GM12878 (cell line): ENCODE data around the gene FSTL4. TPM values are rescaled to one million over a fixed set of nuclear protein-coding genes. Genes with fewer than 3 reads are reported as not detected.

Source experiments
- ATAC-seq: fragments of 200-7000 bp; cut with Tn5 transposase; 3 replicates; pipeline ENCODE4 v1.9.1; 2020; ENCODE audit warnings: mild to moderate bottlenecking, moderate library complexity
- BruUV-seq: library from RNA; stranded (reverse); fragments of 400-500 nt; replicated peaks from 2 replicates; lab custom pipeline; 2021; lab: Mats Ljungman, UMichigan
- CTCF ChIA-PET: fragments of 300-600 bp; sonication (Branson Sonifier 250); formaldehyde crosslinking; extraction: SDS; loops from one replicate; lab custom pipeline; 2021; ENCODE audit warnings: inconsistent platforms; lab: Yijun Ruan, JAX
- POLR2A ChIA-PET: fragments of 350-600 bp; formaldehyde crosslinking; extraction: SDS; loops from one replicate; lab custom pipeline; 2021; ENCODE audit warnings: inconsistent platforms; lab: Charles Lee
- RAD21 ChIA-PET: fragments of 300-600 bp; sonication (Branson Sonifier 250); formaldehyde crosslinking; loops from one replicate; lab custom pipeline; 2023; ENCODE audit warnings: antibody characterized with exemption; ENCODE audit not compliant: unreplicated experiment; lab: Charles Lee
- SMC1A ChIA-PET: fragments of 300-600 bp; sonication (Branson Sonifier 250); formaldehyde crosslinking; loops from one replicate; lab custom pipeline; 2023; ENCODE audit not compliant: unreplicated experiment, uncharacterized antibody; lab: Charles Lee
- DNase-seq: peaks from one replicate; pipeline ENCODE4 v3.0.0-alpha.2; 2011; ENCODE audit warnings: low read depth, low spot score
- FAIRE-seq: peaks from 3 replicates; lab custom pipeline; 2011; peaks lifted over from hg19 to GRCh38; lab: Jason Lieb, UNC
- H2AFZ ChIP-seq: 2 replicates; pipeline ENCODE4 v1.6.0; 2011; ENCODE audit warnings: low read depth, low read length, control low read depth; ENCODE audit not compliant: control insufficient read depth
- H3K27ac ChIP-seq: 2 replicates; pipeline ENCODE4 v1.5.1; 2011; ENCODE audit warnings: control low read depth; ENCODE audit not compliant: control insufficient read depth, insufficient read depth
- H3K27me3 ChIP-seq, 2 experiments: replicated peaks in 1 of 2; 2 replicates each; pipeline versions ENCODE4 v1.6.0 to v1.6.1; 2011; ENCODE audit warnings: low read length in 1 of 2; ENCODE audit not compliant: control insufficient read depth in 2 of 2, insufficient read depth in 2 of 2
- H3K36me3 ChIP-seq, 2 experiments: 2 replicates each; pipeline ENCODE4 v1.5.1; 2011; ENCODE audit warnings: low read length in 1 of 2; ENCODE audit not compliant: control insufficient read depth in 2 of 2, insufficient read depth in 2 of 2
- H3K4me1 ChIP-seq: 2 replicates; pipeline ENCODE4 v1.6.1; 2011; ENCODE audit warnings: mild to moderate bottlenecking, low read length, moderate library complexity, mixed read lengths; ENCODE audit not compliant: control insufficient read depth, insufficient read depth
- H3K4me2 ChIP-seq: 2 replicates; pipeline ENCODE4 v1.6.0; 2011; ENCODE audit warnings: control low read depth; ENCODE audit not compliant: control insufficient read depth, insufficient read depth
- H3K4me3 ChIP-seq: fragments of 200-600 bp; sonication (generic); 2 replicates; pipeline ENCODE4 v1.5.1; 2016
- H3K79me2 ChIP-seq: 2 replicates; pipeline ENCODE4 v1.6.0; 2011; ENCODE audit warnings: low read length; ENCODE audit not compliant: control insufficient read depth, insufficient read depth
- H3K9ac ChIP-seq: 2 replicates; pipeline ENCODE4 v1.8.0; 2011; ENCODE audit warnings: low read length, control low read depth, mixed read lengths; ENCODE audit not compliant: control insufficient read depth, insufficient read depth
- H3K9me3 ChIP-seq: replicated peaks from 3 replicates; pipeline ENCODE4 v1.5.1; 2011; ENCODE audit warnings: mild to moderate bottlenecking, low read length; ENCODE audit not compliant: control insufficient read depth, insufficient read depth
- H4K20me1 ChIP-seq: 2 replicates; pipeline ENCODE4 v1.6.0; 2011; ENCODE audit not compliant: control insufficient read depth, insufficient read depth
- ASH2L ChIP-seq: fragments of 300-600, 200-600 bp; sonication (generic); IDR thresholded peaks from 2 replicates; pipeline ENCODE4 v1.6.1; 2017; ENCODE audit warnings: low read depth, mild to moderate bottlenecking, borderline replicate concordance
- BRCA1 ChIP-seq: IDR thresholded peaks from 2 replicates; pipeline ENCODE4 v1.6.1; 2011; ENCODE audit warnings: low read depth, low read length, improper control_type of control experiment
- FOXM1 ChIP-seq: IDR thresholded peaks from 2 replicates; pipeline ENCODE4 v1.6.1; 2012; ENCODE audit warnings: low read depth, mild to moderate bottlenecking, inconsistent platforms, low read length, moderate library complexity
- NFIC ChIP-seq: IDR thresholded peaks from 2 replicates; pipeline ENCODE4 v1.6.1; 2012; ENCODE audit warnings: low read depth, mild to moderate bottlenecking, inconsistent platforms, low read length, moderate library complexity
- RELA ChIP-seq: fragments of 450-650 bp; IDR thresholded peaks from 2 replicates; pipeline ENCODE4 v1.8.0; 2014; ENCODE audit warnings: borderline replicate concordance; ENCODE audit not compliant: partially characterized antibody
- TARDBP ChIP-seq: IDR thresholded peaks from 2 replicates; pipeline ENCODE4 v1.6.1; 2016; ENCODE audit warnings: borderline replicate concordance
- whole genome bisulfite sequencing: methylation state at CpG from one replicate; pipeline ENCODE4 v1.1.6; 2016; ENCODE audit warnings: low lambda C conversion rate; ENCODE audit not compliant: insufficient replicate concordance, insufficient coverage; ENCODE audit errors: missing lambda C conversion rate; 5-methylcytosine and 5-hydroxymethylcytosine counted together
- in situ Hi-C: fragments of 300-500 bp; cut with MboI; formaldehyde crosslinking; loops from 9 replicates; pipeline ENCODE4 v1.14.3; 2018; ENCODE audit warnings: mixed read lengths
- intact Hi-C: fragments of 100-400 bp; cut with micrococcal nuclease; formaldehyde crosslinking; loops from one replicate; pipeline ENCODE4 v1.14.2; 2022; ENCODE audit not compliant: unreplicated experiment
- polyA plus RNA-seq, 11 experiments: library from polyadenylated mRNA; depleted of rRNA in 4 of 11; unstranded in 6 of 11; stranded (reverse) in 5 of 11; fragments of >200 nt; fragmentation: Nextera tagmentation in 4 of 11; fragmentation: Illumina TruSeq in 1 of 11; extraction: Ambion mirVana in 4 of 11; extraction: Trizol in 1 of 11; gene quantifications; 1 replicate in 1 of 11; 2 replicates in 10 of 11; pipeline versions ENCODE4 v1.2.1 to v1.2.3, GENCODE V29; 2011 to 2016; ENCODE audit warnings: inconsistent platforms in 2 of 11, missing spikeins in 2 of 11, low read depth in 1 of 11
- total RNA-seq, 4 experiments: library from RNA; depleted of rRNA in 3 of 4; stranded (reverse); fragments of >200 nt in 3 of 4; fragmentation: Illumina TruSeq in 1 of 4; extraction: Trizol in 1 of 4; gene quantifications; 2 replicates each; pipeline versions ENCODE4 v1.2.1 to v1.2.3, GENCODE V29; 2013 to 2021
- TF ChIP-seq, protein P1 (sequence below): fragments of 450-650 bp; IDR thresholded peaks from 2 replicates; pipeline ENCODE4 v1.6.1; 2017; ENCODE audit warnings: mild to moderate bottlenecking, moderate library complexity
- TF ChIP-seq, protein P2 (sequence below), 3 experiments: IDR thresholded peaks in 2 of 3; conservative IDR thresholded peaks in 1 of 3; 2 replicates each; pipeline ENCODE4 v1.5.1; 2011; ENCODE audit warnings: low read depth in 3 of 3, low read length in 3 of 3, mild to moderate bottlenecking in 3 of 3, control low read depth in 2 of 3, moderate library complexity in 2 of 3, inconsistent platforms in 1 of 3, mixed read lengths in 1 of 3; ENCODE audit not compliant: control insufficient read depth in 2 of 3, insufficient read depth in 1 of 3; ENCODE audit errors: extremely low read depth in 1 of 3

The FSTL4 gene
- total and polyA plus RNA-seq, 10 of the 15 experiments (the other 5 are each of a cell fraction or from before 2014, with no cell fraction given): 0.01 to 0.79 (median 0.21) TPM; not detected in 6

GRCh38 chr5:133193794-133194193 lies 418.5 kb downstream of the FSTL4 start:
- no peak overlapping the region for H3K4me3 ChIP-seq
- H3K4me2 ChIP-seq: no peak overlapping the region
- H2AFZ ChIP-seq: no peak overlapping the region
- 49% methylated on average over 8 of the region's 8 CpGs for WGBS
- ChIA-PET POLR2A (no interaction called here), CTCF (no interaction called here), RAD21 (no interaction called here), SMC1A (no interaction called here)
- intact Hi-C loops (no loop called here), in situ Hi-C loops (no loop called here)
- H3K27ac ChIP-seq: no peak overlapping the region
- no peaks in the 10 kb centered on the region for H3K4me1 ChIP-seq
- BruUV-seq: no TSS peak
- DNase-seq (no peak), FAIRE-seq (no peak), ATAC-seq (no peak)
- H3K36me3 ChIP-seq: no peaks in the 10 kb centered on the region
- no peaks in the 10 kb centered on the region; a peak in 1 of 4 replicates for H3K27me3 ChIP-seq
- H3K79me2 ChIP-seq: no peaks in the 10 kb centered on the region
- TF ChIP-seq BRCA1: no peak
- no peak for TF ChIP-seq RELA
- TF ChIP-seq FOXM1: no peak
- TF ChIP-seq, protein P1, sequence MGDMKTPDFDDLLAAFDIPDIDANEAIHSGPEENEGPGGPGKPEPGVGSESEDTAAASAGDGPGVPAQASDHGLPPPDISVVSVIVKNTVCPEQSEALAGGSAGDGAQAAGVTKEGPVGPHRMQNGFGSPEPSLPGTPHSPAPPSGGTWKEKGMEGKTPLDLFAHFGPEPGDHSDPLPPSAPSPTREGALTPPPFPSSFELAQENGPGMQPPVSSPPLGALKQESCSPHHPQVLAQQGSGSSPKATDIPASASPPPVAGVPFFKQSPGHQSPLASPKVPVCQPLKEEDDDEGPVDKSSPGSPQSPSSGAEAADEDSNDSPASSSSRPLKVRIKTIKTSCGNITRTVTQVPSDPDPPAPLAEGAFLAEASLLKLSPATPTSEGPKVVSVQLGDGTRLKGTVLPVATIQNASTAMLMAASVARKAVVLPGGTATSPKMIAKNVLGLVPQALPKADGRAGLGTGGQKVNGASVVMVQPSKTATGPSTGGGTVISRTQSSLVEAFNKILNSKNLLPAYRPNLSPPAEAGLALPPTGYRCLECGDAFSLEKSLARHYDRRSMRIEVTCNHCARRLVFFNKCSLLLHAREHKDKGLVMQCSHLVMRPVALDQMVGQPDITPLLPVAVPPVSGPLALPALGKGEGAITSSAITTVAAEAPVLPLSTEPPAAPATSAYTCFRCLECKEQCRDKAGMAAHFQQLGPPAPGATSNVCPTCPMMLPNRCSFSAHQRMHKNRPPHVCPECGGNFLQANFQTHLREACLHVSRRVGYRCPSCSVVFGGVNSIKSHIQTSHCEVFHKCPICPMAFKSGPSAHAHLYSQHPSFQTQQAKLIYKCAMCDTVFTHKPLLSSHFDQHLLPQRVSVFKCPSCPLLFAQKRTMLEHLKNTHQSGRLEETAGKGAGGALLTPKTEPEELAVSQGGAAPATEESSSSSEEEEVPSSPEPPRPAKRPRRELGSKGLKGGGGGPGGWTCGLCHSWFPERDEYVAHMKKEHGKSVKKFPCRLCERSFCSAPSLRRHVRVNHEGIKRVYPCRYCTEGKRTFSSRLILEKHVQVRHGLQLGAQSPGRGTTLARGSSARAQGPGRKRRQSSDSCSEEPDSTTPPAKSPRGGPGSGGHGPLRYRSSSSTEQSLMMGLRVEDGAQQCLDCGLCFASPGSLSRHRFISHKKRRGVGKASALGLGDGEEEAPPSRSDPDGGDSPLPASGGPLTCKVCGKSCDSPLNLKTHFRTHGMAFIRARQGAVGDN: no peak
- no peak for TF ChIP-seq TARDBP
- TF ChIP-seq, protein P2, sequence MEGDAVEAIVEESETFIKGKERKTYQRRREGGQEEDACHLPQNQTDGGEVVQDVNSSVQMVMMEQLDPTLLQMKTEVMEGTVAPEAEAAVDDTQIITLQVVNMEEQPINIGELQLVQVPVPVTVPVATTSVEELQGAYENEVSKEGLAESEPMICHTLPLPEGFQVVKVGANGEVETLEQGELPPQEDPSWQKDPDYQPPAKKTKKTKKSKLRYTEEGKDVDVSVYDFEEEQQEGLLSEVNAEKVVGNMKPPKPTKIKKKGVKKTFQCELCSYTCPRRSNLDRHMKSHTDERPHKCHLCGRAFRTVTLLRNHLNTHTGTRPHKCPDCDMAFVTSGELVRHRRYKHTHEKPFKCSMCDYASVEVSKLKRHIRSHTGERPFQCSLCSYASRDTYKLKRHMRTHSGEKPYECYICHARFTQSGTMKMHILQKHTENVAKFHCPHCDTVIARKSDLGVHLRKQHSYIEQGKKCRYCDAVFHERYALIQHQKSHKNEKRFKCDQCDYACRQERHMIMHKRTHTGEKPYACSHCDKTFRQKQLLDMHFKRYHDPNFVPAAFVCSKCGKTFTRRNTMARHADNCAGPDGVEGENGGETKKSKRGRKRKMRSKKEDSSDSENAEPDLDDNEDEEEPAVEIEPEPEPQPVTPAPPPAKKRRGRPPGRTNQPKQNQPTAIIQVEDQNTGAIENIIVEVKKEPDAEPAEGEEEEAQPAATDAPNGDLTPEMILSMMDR (IDR thresholded peaks at IDR 0.05 in 2 of 3, conservative IDR thresholded peaks at IDR 0.05 in 1 of 3; ENCODE audit: control insufficient read depth in 2 of 3, extremely low read depth in 1 of 3, insufficient read depth in 1 of 3, low read depth in 3 of 3, low read length in 3 of 3): no peak
- TF ChIP-seq NFIC: no peak
- no peak for TF ChIP-seq ASH2L
- H4K20me1 ChIP-seq: no peaks in the 10 kb centered on the region
- no peak overlapping the region for H3K9ac ChIP-seq
- no peaks in the 10 kb centered on the region for H3K9me3 ChIP-seq
